ENCODE data around the gene ITGB4. TPM values are rescaled to one million over a fixed set of nuclear protein-coding genes. Genes with fewer than 3 reads are reported as not detected.
A peak's percentile ranks its signal among the peaks of the same experiment; 100 is the strongest.

The ITGB4 gene
- total and polyA plus RNA-seq, 9 of the 15 experiments (the other 6 are each of a cell fraction or from before 2014, with no cell fraction given), result 0.05 to 2.8 (median 0.76) TPM; not detected in 3

DNA sequence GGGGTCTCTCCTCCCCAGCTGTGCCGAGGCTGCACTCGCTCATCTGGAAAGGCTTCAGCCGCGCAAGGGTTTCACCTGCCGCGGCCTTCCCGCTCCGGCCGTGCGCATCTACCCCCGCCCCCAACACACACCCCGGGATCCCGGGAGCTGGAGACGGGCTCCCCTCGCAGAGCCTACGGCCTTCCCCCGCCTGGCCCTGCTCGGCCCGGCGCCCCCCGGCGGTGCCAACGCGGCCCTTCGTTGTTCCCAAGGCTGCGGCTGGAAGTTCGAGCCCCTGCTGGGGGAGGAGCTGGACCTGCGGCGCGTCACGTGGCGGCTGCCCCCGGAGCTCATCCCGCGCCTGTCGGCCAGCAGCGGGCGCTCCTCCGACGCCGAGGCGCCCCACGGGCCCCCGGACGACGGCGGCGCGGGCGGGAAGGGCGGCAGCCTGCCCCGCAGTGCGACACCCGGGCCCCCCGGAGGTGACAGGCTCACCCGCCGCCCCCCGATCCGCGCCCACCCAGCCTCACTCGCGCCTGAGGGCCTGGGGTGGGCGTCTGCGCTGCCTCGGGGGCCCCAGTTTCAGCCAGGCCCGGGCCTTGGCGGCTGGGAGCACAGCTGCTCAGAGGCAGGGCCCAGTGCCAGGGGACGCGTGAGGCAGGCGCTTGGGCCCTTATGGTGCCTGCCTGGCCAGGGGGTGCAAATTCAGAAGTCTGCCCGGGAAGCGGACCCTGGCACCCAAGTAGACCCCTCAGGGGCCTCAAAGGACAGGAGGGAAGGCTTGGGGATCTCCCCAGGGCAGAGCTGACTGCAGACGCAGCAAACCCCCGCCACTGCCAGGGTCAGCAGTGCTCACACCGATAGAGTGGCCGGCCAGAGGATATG lies 32.5 kb downstream of the ITGB4 start (continued):
- TF ChIP-seq, protein P1, sequence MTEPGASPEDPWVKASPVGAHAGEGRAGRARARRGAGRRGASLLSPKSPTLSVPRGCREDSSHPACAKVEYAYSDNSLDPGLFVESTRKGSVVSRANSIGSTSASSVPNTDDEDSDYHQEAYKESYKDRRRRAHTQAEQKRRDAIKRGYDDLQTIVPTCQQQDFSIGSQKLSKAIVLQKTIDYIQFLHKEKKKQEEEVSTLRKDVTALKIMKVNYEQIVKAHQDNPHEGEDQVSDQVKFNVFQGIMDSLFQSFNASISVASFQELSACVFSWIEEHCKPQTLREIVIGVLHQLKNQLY (CRISPR knock-in tag; conservative IDR thresholded peaks at IDR 0.05), result no peak
- TF ChIP-seq BMI1 (IDR thresholded peaks at IDR 0.05; ENCODE audit: low read length) (no peak), ZNF174 (CRISPR knock-in tag; IDR thresholded peaks at IDR 0.05) (no peak), NONO (IDR thresholded peaks at IDR 0.05; ENCODE audit: low read depth in 2 of 2, low read length in 1 of 2) (peak in 1 of 2 experiments; percentile 93; a peak in 2 of 4 replicates), GABPB1 (CRISPR knock-in tag; IDR thresholded peaks at IDR 0.05) (peak; percentile 55; the same call in 1 of the 2 replicates), POLR2G (IDR thresholded peaks at IDR 0.05; ENCODE audit: low read depth, low read length) (peak; percentile 87), RAD21 (CRISPR knock-in tag; conservative IDR thresholded peaks at IDR 0.05 in 1 of 2, IDR thresholded peaks at IDR 0.05 in 1 of 2) (peak; percentile 39 to 63), FOXP1 (CRISPR knock-in tag; IDR thresholded peaks at IDR 0.05) (peak; percentile 97), CTBP1 (IDR thresholded peaks at IDR 0.05; ENCODE audit: borderline replicate concordance) (peak; percentile 77; the same call in 1 of the 2 replicates), POLR2AphosphoS5 (IDR thresholded peaks at IDR 0.05; ENCODE audit: control insufficient read depth, insufficient read depth, low read depth, low read length) (peak; percentile 30; the same call in 1 of the 2 replicates), RCOR1 (IDR thresholded peaks at IDR 0.05; ENCODE audit: borderline replicate concordance in 1 of 2, low read depth in 2 of 2, low read length in 2 of 2) (peak in 1 of 2 experiments; percentile 39; a peak in 1 of 4 replicates), ZNF12 (CRISPR knock-in tag; IDR thresholded peaks at IDR 0.05) (no peak)
- TF ChIP-seq, protein P2, sequence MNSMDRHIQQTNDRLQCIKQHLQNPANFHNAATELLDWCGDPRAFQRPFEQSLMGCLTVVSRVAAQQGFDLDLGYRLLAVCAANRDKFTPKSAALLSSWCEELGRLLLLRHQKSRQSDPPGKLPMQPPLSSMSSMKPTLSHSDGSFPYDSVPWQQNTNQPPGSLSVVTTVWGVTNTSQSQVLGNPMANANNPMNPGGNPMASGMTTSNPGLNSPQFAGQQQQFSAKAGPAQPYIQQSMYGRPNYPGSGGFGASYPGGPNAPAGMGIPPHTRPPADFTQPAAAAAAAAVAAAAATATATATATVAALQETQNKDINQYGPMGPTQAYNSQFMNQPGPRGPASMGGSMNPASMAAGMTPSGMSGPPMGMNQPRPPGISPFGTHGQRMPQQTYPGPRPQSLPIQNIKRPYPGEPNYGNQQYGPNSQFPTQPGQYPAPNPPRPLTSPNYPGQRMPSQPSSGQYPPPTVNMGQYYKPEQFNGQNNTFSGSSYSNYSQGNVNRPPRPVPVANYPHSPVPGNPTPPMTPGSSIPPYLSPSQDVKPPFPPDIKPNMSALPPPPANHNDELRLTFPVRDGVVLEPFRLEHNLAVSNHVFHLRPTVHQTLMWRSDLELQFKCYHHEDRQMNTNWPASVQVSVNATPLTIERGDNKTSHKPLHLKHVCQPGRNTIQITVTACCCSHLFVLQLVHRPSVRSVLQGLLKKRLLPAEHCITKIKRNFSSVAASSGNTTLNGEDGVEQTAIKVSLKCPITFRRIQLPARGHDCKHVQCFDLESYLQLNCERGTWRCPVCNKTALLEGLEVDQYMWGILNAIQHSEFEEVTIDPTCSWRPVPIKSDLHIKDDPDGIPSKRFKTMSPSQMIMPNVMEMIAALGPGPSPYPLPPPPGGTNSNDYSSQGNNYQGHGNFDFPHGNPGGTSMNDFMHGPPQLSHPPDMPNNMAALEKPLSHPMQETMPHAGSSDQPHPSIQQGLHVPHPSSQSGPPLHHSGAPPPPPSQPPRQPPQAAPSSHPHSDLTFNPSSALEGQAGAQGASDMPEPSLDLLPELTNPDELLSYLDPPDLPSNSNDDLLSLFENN (IDR thresholded peaks at IDR 0.05; ENCODE audit: low read depth in 2 of 2, low read length in 2 of 2), result peak in 1 of 2 experiments; percentile 48; a peak in 1 of 4 replicates

Data from K562 (cell line).